HG02610 (cell line): Measurements from ENCODE around the gene PTAR1.

ENCODE experiments used
- ATAC-seq: cut with Tn5 transposase; IDR thresholded peaks from one replicate; pipeline ENCODE4 v1.9.1; 2021; ENCODE audit warnings: mild to moderate bottlenecking, moderate library complexity; ENCODE audit not compliant: unreplicated experiment

Gene PTAR1

DNA sequence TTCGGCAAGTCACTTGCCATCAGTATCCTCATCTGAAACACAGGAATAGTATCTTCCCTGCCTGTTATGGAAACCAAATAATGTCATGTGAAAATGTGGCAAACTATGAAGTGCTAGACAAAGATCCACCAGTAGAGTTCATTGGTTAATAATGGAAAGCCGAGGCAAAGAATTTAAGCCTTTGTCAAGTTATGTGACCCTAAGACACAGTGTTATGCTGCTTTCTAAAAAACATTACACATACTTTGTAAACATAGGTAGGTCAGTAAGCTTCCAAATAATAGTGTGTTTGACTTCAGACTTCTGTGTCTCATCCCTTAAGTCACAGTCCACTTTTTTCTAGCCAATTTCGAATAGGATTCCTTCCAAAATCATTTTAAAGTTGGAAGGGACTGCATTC lies 6.0 kb downstream of the PTAR1 start:
- no peak for ATAC-seq

- no peak for ATAC-seq
Observed at GRCh38 chr9:69750085-69750484, 9.7 kb downstream of the PTAR1 start.

DNA sequence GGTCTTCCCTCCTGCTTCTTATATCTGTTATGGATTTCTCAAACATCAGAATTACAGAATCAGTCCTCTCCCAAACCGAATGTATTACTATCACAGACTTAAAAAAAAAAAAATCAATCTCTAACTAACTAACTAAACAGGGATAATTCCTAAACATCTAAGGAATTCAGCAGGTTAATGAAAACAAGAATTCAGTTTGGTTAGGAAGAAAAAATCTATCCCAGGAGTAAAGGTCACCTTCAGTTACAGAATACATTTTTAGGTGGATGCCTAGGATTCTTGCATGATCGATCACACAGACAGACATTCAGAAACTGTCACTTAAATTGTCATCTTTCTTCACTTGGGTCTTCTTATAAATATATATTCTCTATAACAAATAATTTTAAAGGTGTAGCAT lies 11.5 kb downstream of the PTAR1 start:
- ATAC-seq: no peak

GRCh38 chr9:69746859-69747560 lies 12.8 kb downstream of the PTAR1 start:
- ATAC-seq: no peak

GRCh38 chr9:69745716-69746437 lies 13.9 kb downstream of the PTAR1 start:
- ATAC-seq: no peak

- ATAC-seq: no peak
Observed at GRCh38 chr9:69744688-69745380, 15.0 kb downstream of the PTAR1 start.

- no peak for ATAC-seq
Observed at GRCh38 chr9:69743930-69744329, 15.9 kb downstream of the PTAR1 start.

- no peak for ATAC-seq
Observed at GRCh38 chr9:69740872-69741505, 18.8 kb downstream of the PTAR1 start.

GRCh38 chr9:69731348-69731747 lies 28.5 kb downstream of the PTAR1 start:
- ATAC-seq: no peak

DNA sequence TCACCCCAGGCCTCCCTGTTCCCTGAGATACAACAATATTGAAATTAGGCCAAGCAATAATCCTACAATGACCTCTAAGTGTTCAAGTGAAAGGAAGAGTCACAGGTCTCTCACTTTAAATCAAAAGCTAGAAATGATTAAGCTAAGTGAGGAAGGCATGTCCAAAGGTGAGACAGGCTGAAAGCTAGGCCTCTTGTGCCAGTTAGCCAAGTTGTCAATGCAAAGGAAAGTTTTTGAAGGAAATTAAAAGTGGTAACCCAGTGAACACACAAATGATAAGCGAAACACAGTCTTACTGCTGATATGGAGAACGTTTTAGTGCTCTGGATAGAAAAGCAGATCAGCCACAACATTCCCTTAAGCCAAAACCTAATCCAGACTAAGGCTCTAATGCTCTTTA lies 39.8 kb downstream of the PTAR1 start:
- ATAC-seq: no peak

DNA sequence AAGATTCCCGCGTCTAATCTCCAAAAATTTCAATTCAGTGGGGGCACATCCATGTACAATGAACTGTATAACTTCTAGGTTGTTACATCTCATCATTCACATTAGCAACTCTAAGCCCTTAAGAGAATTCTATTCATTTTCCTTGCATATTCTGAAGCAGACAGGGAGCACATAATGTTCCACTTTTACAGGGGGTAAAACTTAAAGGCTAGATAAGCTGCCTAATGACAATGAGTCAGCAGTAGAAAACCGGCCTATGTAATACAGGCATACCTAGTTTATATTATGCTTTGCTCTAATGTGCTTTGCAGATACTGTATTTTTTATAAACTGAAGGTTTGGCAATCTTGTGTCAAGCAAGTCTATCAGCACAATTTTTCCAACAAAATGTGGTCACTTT lies 40.4 kb downstream of the PTAR1 start:
- ATAC-seq: no peak

GRCh38 chr9:69718218-69718617 lies 41.6 kb downstream of the PTAR1 start:
- no peak for ATAC-seq

GRCh38 chr9:69715825-69716224 lies 44.0 kb downstream of the PTAR1 start:
- ATAC-seq: no peak

DNA sequence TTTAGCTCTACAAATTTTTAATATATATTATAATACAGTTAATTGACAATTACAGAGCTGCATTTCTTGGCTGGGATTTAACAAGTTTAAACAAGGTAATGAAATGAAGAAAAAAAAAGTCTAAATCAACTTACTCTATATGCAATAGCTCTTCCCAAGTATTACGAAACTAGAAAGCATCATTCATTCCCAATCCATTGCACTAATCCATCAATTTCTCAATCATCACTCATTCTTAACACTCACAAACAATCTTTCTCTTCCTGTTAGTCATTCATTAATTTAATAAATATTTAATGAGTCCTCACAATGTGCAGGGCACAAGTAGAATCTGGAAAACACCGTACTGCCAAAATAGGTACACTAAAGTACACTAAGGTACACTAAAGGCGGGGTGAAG lies 44.7 kb downstream of the PTAR1 start:
- no peak for ATAC-seq

- no peak for ATAC-seq
Observed at GRCh38 chr9:69697475-69697874, 62.3 kb downstream of the PTAR1 start.

DNA sequence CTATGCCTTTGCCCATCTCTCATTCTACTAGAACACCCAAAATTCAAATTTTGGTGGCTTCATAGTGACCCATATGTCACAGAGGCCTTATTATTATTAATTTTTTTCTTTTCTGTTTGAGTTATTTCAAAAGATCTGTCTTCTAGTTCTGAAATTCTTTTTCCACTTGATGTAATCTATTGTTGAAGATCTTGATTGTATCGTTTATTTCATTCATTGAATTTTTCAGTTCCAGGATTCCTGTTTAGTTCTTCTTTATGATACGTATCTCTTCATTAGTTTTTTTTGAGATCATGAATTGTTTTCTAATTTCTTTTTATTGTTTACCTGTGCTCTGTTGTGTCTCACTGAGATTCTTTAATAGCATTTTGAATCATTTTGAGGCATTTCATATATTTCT lies 63.0 kb downstream of the PTAR1 start:
- no peak for ATAC-seq

- ATAC-seq: no peak
Observed at GRCh38 chr9:69689991-69690538, 69.7 kb downstream of the PTAR1 start.

- no peak for ATAC-seq
Observed at GRCh38 chr9:69683927-69684326, 75.9 kb downstream of the PTAR1 start.

DNA sequence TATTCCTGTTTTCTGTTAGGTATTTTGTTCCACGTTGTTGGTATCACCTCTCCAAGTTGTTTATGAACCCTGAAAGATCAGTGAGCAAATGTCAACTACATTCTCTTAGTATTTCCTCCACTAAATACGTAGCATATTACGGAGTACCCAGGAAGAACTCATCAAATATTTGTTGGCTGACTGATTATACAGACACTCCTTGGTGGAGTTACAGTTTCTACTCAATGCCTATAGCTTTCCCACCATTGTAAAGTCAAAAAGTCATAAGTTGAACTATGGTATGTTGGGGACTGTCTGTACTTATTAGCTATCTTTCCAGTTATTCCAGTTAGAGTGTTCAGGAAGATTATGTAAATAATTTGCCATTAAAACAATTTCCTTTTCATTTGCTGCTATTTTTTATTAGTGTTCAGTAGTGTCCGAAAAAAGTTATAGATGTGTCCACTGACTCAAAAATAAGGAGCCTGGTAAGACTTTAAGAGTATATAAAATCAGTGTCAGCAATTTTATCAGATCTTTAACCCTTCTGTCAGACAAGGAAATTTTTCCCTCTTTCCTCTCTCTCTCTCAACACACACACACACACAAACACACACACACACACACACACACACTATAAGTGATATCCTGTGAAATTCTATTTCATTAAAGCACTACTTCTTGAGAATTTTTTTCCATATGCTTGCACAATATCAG lies 80.8 kb downstream of the PTAR1 start:
- no peak for ATAC-seq

DNA sequence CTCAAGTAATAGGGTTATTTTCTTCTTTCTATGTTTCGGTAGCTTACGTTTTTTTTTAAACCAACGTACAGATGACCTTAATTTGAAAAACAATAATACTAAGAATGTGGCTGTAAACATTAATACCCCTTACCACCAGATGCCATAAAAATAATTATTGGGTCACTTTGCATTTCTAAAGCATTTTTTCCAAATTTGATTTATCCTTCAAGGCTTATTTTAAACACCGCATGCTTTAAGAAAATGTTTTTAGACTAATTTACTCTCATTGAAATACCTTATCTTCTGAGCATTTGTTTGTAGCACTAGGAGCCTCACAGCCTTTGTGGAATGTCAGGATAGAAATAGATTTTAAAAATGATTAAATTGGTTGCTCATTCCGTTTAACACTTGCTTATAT lies 81.9 kb downstream of the PTAR1 start:
- ATAC-seq: no peak

- ATAC-seq: no peak
Observed at GRCh38 chr9:69675563-69675962, 84.2 kb downstream of the PTAR1 start.
